ENCODE results near the gene NPAS3.

DNA sequence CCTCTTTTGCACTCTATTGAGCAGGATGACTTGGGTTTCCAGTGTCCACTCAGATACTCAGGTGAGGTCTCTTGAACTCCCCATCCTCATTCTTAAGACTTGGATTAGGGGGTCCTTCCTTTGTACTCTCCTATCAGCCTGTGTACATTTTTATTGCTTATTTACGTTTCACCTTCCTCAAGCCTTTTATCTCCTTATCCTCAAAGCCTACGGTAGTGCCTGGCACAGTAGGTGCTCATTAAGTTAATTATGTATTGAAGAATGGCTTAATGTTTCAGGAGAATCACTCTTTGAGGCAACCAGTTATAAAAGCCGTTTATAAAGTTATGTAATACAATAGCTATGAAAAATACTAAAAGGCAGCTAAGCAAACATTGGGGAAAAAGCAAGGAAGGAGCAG lies 315.7 kb downstream of the NPAS3 start:
- TF ChIP-seq, protein P1, sequence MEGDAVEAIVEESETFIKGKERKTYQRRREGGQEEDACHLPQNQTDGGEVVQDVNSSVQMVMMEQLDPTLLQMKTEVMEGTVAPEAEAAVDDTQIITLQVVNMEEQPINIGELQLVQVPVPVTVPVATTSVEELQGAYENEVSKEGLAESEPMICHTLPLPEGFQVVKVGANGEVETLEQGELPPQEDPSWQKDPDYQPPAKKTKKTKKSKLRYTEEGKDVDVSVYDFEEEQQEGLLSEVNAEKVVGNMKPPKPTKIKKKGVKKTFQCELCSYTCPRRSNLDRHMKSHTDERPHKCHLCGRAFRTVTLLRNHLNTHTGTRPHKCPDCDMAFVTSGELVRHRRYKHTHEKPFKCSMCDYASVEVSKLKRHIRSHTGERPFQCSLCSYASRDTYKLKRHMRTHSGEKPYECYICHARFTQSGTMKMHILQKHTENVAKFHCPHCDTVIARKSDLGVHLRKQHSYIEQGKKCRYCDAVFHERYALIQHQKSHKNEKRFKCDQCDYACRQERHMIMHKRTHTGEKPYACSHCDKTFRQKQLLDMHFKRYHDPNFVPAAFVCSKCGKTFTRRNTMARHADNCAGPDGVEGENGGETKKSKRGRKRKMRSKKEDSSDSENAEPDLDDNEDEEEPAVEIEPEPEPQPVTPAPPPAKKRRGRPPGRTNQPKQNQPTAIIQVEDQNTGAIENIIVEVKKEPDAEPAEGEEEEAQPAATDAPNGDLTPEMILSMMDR (IDR thresholded peaks at IDR 0.05), result no peak
- no peak for TF ChIP-seq POLR2A (IDR thresholded peaks at IDR 0.05)
